ENCODE results near the gene CAPN9.

The CAPN9 gene

DNA sequence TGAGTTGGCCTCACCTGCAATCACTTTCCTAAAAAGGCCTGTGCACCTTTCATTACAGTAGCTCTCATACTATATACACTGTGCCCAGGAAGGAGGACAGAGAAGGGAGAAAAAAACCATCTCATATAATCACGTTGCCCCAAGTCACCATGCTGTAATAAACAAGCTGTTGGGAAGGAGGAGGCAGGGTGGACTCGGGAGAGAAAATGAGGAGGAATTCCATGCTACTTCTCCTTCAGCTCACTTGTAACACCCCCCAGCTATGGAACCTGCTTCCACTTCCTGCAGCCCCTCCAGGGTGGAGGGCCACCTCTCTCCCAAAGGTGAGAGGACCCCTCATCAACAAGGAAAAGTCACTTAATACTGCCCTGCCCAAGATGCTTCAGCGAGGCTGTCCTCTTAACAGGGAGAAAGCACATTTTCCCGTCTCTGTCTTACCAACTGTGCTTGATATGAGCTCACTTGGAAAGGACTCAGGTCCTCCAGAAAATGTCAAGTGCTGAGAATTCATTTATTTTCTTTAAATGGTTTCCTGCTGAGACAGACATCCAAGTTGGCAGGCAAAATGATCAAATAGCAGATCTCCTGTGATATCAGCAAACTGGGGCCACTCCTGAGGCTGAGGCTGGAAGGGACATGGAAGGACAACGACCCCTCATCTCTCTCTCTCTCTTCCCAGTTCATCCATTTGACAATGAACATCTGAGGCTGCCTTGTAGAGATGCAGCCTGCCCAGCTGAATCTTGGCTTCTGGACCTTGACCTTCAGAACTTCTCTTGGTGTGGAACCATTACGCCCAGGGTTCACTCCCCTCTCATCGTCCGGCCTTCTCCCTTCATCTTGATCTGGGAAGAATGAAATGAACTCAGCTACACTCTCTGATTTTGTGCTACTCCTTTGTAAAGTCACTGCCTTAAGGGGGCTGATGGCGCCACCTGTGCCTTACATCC lies 54.0 kb downstream of the CAPN9 start:
- DNase-seq (ENCODE audit: low read depth) = no peak

DNA sequence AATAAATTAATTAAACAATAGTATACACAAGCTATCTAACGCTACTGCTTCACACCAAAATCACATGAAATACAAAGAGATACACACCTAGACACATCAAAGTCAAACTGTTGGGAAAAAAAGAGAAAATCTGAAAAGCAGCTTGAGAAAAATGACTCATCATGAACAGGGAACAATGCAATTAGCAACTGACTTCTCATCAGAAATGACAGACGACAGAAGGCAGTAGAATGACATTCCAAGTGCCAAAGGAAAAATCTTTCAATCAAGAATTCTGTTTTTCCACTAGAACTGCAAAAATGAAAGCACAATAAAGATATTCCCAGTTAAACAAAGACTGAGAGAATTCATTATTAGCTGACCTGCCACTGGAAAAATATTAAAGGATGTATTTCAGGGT lies 57.2 kb downstream of the CAPN9 start:
- no peak for DNase-seq (ENCODE audit: low read depth)

- no peak for DNase-seq (ENCODE audit: low read depth)
Observed at GRCh38 chr1:230806552-230806951, 59.4 kb downstream of the CAPN9 start.

DNA sequence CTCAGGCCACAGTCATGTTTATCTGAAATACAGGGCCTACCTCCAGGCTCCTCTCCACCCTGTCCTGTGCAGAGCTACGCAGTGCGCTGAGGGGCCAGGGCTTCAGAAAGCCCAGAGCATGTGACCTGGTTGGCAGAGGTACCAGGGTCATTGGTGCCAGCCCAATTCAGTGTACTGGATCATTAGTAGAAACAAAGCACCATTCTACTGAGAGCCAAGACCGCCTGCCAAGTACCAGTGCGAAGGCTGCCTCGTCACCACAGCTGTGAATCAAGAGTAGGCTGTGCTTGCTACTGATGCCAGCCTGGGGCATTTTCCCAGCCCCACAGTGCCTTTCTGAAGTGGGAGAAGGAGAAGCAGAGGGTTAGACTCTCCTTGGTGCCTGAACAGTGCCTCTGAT lies 59.8 kb downstream of the CAPN9 start:
- DNase-seq (ENCODE audit: low read depth) = no peak

DNA sequence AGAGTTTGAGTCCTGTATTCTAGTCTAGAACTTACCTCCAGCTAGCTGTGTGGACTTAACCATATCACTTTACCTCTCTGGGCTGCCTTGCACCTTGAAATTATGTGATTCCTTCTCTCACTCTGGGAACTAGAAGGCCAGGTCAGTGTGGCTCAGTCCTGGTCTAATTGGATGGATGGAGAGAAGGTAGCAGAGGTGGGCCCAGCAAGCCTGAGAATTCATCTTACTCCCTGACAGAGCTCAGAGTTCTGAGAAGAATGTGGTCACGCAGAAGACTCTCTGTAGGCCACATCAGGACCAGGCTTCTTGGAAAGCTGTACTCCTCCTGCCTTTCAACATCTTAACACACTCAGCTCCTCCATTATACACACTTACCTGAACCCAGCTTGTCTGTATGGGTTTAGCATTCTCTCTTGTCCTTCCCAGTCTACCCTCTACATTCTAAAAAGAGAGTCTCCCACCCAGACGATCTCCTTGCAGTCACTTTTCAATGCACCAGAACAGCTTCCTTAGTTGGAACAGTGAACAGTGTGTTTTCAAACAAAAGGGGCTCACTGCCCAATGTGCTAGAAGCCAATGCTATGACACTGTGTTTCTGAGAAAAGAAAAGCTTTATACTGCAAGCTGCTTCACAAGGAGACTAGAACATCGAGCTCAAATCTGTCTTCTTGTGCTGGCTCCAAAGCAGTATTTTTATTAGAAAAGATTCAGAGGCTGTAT lies 60.5 kb downstream of the CAPN9 start:
- no peak for DNase-seq (ENCODE audit: low read depth)

DNA sequence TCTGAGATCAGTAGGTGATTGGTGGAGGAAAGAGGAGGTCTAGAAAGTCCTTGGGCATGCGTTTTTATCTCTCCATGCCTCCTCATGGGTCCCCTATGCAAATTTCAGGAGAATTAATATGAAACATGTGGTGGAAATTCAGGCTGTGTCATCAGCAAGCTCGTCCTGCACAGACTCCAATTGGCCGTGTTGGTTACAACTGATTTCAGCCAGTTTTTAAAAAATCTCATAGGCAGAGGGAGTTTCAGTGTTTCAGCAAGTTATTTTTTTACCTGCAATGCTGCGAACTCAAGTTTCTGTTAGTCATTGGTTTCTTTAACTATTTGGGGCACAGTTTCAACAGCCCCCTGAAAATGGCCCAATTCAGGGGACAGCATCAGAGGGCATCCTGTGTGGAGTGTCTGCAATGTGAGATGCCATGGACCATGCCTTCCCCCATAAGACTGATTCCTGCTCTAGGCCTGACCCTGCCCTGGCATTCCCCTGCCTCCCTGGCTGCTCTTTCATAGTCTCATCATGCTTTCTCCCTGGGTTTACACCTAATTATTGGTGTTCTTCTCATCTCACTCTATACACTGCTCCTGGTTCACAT lies 61.2 kb downstream of the CAPN9 start:
- DNase-seq (ENCODE audit: low read depth) = no peak

DNA sequence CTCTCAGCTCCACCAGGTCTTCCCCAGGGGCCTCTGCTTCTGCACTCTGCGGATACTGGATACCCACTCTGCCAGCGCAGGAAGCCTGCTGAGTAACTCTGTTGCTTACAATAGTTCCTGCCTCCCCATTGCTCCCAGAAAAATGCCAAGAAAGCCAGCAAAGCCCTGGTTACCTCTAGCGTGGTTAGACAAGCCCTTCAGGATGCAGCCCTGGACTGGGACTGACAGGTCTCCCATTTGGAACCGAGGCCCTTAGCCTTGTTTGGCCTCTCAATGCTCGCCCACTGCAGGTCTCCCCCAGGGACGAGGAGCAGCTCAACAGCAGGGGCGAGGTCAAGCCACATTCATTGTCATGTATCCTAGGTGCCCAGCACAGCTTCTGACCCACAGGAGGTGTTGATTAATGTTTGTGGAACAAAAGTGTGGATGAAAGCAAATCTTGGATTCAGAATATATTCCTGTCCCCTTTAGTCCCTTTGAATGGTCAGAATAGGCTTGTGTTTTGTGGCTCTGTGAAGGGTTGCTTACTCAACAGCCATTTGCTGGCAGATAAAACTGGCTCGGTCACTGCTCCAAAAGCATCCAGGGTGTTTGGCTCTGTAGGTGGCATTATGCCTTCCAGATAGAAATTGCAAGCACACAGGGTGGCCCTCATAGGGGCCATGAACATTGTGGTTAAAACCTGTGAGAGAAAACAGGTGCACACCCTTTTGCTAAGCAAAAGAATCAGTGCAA lies 62.2 kb downstream of the CAPN9 start:
- DNase-seq (ENCODE audit: low read depth) = no peak

DNA sequence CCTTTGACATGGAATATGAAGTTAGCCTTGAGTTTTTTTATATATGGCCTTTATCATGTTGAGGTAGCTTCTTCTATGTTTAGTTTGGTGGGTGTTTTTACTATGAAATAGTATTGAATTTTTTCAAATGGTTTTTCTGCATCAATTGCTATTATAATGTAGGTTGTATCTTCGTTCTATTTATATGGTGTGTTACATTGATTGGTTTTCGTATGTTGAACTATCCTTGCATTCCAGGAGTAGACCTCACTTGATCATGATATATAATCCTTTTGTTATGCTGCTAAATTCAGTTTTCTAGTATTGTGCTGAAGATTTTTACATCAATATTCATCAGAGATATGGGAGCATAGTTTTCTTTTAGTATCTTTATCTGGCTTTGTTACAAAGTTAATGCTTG lies 65.4 kb downstream of the CAPN9 start:
- no peak for DNase-seq (ENCODE audit: low read depth)

DNA sequence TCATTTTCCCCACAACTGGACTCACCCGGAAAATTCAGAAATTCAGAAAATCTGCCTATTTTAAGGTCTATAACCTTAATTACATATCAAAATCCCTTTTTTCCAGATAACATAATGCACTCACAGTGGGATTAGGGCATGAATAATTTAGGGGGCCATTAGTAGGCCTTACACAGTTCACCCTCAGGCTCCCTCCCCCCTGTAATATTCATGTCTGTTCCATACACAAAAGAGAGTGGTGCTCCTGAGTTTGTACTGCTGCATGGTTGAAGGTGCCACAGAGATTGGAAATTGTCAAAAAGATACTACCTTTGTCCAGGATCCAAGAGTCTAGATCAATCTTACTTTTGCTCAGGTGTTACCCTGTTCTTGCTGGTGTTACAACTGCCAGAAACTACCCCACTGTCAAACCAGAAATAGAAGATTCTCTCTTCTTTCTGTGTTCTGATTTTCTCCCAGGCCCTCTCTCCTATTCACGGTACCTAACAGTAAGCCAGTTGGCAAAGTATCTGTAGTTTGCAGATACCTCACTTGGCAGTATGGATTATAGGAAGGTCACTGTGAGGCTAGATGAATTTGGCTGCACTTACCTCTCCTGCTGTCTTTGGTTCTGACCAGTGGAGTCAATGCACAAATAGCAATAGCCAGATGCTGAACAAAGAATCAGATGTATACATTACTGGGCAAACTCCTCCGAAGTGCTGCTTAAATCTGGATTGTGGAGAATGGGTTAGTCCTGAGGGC lies 67.9 kb downstream of the CAPN9 start:
- DNase-seq (ENCODE audit: low read depth) = no peak

DNA sequence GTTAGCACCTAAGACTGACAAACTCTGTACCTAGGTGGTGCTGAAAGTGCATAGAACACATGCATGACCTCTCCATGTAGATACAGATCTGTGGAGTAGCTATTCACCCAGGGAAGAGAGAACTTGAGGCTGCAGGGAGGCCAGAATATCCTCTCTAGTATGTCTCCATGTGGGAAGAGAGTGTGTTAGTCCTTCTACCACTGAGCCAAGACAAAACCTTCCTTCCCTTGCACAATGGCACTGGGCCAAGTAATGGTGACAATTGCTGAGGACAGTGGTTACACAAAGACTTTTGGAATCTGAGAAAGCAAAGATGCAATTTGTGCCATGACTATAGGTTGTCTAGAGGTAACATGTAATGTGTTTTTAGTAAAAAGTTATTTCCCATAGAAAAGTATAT lies 68.8 kb downstream of the CAPN9 start:
- no peak for DNase-seq (ENCODE audit: low read depth)

GRCh38 chr1:230818367-230818766 lies 71.2 kb downstream of the CAPN9 start:
- no peak for DNase-seq (ENCODE audit: low read depth)

DNA sequence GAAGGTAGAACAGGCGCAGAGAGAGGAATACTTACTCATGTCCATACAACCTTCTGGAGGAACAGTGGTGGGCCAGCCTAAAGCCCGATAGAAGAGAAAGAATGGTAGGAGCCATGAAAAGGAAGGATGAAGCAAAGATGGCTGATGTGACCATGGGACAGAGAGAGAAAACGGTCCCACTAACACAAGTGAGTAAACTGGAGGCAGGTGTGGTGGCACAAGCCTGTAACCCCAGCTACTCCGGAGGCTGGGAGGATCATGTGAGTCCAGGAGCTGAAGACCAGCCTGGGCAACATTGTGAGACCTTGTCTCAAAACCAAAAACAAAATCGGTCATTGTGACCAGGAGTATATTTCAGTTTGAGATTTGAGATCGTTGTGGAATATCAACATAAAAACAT lies 71.7 kb downstream of the CAPN9 start:
- DNase-seq (ENCODE audit: low read depth) = no peak

DNA sequence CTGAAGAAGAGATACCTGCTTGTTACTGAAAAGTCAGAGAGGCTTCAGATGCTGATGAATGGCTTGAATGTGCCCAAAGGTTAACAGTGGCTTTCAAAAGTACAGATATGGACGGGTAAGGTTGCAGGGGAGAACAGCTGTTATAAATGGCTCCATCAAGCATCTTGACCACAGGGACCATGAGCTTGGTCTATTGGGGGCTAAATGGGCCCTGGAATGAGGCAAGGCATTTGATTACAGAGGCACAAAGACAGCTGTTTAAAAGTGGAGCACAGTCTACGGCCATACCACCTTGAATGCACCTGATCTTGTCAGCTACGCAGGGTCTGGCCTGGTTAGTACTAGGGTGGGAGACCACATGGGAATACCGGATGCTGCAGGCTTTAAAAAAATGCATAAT lies 72.8 kb downstream of the CAPN9 start:
- no peak for DNase-seq (ENCODE audit: low read depth)

DNA sequence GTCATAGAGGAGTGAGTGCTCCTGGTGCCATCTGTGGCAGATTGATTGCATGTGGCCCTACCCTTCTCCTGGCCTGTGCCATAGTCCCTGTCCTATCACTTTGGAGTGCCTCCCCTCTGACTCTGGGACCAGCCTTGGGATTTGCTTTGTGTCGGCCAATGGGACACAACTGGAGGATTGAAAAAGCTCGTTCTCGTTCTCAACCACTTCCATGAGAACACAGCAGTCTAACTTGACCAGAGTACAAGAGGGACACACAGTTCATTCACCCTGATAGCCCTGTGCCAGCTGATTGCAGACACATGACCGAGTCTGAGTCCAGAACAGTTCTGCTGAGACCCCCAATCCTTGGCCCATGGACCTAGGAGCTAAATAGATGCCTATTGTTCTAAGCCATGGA lies 73.4 kb downstream of the CAPN9 start:
- DNase-seq (ENCODE audit: low read depth) = no peak

DNA sequence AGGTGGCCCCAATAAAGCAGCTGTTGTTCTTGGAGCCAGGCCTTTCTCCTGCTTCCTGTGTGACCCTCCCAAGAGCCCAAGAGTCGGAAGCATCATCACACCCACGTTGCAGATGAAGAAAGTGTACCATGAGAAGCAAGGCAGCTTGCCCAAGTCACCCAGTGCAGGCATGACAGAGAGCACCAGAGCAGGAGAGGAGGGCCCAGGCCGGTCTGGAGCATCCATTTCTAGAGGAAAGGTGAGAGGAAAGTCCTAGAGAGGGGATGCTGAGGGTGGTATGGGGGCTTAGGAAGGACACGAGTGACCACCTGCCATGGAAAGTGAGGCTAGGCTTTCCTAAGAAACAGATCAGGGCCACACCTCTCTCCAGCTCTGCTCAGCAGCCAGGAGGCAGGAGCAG lies 74.2 kb downstream of the CAPN9 start:
- no peak for DNase-seq (ENCODE audit: low read depth)

GRCh38 chr1:230822092-230822581 lies 74.9 kb downstream of the CAPN9 start:
- no peak for DNase-seq (ENCODE audit: low read depth)

DNA sequence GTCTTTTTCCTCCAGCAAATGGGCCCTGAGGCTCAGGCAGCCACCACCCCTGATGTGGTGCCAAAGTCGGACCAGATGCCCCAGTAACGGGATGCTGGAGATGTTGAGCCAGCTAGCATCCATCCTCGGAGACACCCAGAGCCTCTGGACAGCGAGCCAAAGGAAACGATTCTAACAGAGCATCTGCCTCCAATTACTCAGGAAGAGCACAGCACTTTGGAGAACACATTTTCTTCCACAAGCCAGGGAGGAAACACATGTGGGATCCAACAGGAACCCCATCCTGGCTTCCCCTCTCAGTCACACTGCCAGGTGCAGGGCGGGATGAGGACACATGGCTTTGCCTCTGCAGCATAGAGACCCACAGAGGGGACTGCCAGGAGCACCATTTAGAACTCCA lies 76.2 kb downstream of the CAPN9 start:
- DNase-seq (ENCODE audit: low read depth) = no peak

GRCh38 chr1:230823931-230824381 lies 76.8 kb downstream of the CAPN9 start:
- DNase-seq (ENCODE audit: low read depth) = no peak

DNA sequence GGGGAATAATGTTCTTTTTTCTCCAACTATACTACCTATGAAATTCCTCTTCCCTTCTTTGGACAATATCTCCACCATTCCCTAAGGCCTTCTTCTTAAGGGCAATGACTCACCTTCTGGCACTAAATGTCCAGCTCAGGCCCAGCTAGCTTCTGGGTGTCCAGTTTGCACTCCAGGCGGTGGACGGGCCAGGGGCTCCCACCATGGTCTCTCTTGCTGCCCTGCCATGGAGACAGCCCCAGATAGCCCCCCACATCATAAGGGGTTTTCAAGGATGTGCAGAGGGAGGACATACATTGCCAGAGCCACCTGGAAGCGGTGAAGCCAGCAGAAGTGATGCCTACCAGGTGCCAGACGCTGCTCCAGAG lies 77.3 kb downstream of the CAPN9 start:
- DNase-seq (ENCODE audit: low read depth) = no peak

- peak; percentile 47 for DNase-seq (ENCODE audit: low read depth)
Observed at GRCh38 chr1:230824919-230825721, 77.9 kb downstream of the CAPN9 start.

- no peak for DNase-seq (ENCODE audit: low read depth)
Observed at GRCh38 chr1:230825761-230826160, 78.6 kb downstream of the CAPN9 start.

Data from HS-5 (cell line).